HG03354 (cell line): ENCODE data around the gene TBX6.

Source experiments
- ATAC-seq: cut with Tn5 transposase; IDR thresholded peaks from one replicate; pipeline ENCODE4 v1.9.1; 2021; ENCODE audit warnings: mild to moderate bottlenecking; ENCODE audit not compliant: unreplicated experiment, poor library complexity, severe bottlenecking

Gene TBX6

DNA sequence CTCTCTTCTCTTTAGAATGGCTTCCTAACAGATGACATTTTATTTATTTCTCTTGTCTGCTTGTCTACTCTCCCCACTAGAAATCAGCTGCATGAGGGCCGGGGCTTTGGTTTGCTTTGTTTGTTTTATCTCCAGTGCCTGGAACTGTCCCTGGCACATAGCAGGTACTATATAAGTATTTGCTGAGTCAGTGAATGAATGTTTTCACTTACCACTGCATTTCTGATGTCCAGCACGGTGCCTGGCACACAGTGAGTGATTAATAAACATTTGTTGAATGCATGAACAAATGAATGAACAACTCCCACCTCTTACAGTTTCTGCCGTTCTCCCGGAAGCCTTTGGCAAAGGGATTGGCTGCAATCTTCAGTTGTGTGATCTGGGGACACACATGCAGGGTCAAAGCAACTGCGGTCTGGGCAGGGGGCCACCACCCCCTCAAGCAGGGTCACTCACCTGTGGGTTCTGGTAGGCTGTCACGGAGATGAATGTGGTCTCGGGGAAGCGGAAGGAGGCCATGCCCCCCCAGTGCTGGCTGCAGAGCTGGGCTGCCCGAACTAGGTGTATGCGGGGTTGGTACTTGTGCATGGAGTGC lies 3.4 kb downstream of the TBX6 start:
- no peak for ATAC-seq

- ATAC-seq, result no peak
Observed at GRCh38 chr16:30087181-30087898, 4.4 kb downstream of the TBX6 start.

DNA sequence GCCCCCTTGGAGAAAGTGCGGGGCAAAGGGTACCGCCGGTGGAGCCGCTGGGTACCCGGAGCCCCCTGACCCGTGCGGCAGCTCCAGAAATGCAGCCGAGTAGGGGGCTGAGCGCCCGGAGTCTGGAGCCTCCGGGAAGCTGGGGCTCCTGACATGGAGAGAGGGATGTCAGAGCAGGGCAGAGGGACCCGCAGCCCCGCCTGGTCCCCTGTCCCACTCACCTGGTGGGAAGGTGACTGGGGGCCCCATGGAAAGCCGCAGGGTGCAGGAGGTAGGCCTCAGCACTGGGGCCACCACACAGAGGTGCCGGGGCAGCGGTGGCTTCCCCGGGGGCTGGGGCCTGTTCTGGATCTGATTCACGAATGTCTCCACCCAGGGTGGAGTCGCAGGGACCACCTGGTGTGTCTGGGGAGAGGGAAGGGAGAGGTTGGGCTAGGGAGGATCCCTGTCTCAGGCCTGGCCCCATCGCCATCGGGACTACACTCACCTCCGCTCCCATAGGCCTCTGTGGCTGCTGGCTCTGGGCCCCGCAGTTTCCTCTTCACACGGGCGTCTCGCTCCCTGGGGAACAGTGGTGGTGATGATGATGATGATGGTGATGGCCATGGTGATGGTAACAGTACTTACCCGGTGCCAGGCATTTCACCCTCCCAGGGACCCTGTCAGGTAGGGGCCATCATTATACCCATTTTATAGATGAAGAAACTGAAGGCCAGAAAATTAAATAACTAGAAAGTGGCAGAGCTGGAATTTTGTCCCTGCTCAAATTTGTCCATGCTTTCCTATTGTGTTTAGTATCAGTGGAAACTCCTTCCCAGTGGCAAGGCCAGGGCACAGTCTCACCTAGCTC lies 5.2 kb downstream of the TBX6 start:
- ATAC-seq, result no peak

DNA sequence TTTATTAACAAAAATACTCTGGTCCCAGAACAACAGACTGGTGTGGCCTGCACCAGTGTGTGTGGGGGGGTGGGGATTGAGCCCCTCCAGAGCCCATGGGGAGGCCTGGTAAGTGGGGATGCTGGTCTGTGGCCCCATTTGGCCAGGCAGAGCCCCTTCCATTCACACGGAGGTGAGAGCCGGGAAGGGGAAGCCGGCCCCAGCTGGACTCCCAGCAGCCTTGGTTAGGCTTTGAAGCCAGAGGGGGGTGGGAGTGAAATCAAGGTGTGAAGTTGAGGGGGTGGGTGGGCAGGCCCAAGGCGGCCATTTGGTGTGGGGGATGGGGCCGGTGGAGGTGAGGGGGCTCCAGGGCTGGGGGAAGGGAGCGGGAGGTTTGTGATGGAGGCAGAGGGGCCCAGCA lies 5.9 kb downstream of the TBX6 start:
- no peak for ATAC-seq

- no peak for ATAC-seq
Observed at GRCh38 chr16:30085247-30085646, 6.5 kb downstream of the TBX6 start.

- no peak for ATAC-seq
Observed at GRCh38 chr16:30084816-30085159, 6.9 kb downstream of the TBX6 start.

GRCh38 chr16:30084096-30084815 lies 7.5 kb downstream of the TBX6 start:
- no peak for ATAC-seq

DNA sequence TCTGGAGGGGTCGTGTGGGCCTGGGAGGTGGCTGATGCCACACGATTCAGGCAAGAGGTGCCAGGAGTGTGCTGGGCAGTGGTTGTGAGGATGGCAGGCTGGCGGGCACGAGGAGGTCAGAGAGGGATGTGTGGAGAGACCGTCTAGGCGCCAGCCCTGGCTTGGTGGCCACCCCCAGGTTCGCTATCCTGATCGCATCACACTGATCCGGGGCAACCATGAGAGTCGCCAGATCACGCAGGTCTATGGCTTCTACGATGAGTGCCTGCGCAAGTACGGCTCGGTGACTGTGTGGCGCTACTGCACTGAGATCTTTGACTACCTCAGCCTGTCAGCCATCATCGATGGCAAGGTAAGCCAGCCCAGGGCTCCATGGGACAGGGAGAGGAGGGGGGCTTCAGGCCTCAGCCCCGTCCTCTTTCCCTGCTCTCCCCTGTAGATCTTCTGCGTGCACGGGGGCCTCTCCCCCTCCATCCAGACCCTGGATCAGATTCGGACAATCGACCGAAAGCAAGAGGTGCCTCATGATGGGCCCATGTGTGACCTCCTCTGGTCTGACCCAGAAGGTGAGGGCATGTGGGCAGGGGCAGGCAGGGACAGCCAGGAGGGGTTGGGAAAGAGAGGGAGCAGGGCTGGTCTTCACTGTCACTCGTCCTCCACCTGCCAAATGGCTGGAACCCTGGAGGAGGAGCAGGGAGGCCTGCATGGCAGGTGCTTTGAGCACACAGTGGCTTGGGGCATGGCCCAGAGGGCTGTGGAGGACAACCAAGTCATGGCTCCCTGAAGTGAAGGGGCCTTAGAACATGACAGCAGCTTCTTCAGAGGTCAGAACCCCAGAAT lies 8.3 kb downstream of the TBX6 start:
- no peak for ATAC-seq

DNA sequence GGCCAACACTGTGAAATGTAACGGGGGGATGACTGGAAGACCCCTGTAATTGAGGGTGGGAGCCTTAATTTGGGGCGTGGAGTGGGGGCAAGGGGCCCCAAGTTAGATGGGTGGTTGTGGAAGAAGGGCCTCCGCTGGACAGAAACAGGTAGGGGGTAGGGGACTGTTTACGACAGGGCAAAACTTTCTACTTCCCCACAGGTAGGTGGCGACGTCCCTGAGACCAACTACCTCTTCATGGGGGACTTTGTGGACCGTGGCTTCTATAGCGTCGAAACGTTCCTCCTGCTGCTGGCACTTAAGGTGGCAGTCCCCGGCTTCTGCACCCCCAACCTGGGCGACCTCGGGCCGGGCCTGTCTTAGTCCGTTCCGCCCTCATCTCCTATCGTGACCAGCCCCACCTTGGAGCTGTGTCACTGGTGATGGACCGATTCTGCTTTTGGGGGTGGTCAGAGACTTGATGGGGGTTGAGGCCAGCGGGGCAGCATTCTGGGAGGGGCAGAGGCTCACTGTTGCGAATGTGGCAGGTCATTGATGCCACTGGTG lies 9.1 kb downstream of the TBX6 start:
- no peak for ATAC-seq

- ATAC-seq, result no peak
Observed at GRCh38 chr16:30079480-30079879, 12.2 kb downstream of the TBX6 start.

DNA sequence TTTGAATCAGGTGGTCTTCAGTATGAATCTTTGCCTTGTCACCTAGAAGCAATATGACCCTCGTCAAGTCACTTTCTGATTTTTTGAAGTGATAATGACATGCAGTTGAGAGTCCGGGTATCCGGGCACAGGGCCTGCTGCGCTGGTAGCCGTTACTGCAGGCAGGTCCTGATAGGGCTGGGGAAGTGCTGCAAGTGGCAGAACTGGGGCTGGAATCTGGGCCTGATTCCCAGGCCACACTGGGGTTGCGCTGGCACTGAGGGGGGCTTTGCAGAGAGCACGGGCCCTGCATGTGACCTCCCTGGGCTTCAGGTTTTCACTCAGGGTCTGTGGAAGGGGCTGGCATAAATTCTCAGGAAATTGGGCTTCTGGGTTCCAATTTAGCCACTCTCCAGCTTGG lies 13.0 kb downstream of the TBX6 start:
- no peak for ATAC-seq

DNA sequence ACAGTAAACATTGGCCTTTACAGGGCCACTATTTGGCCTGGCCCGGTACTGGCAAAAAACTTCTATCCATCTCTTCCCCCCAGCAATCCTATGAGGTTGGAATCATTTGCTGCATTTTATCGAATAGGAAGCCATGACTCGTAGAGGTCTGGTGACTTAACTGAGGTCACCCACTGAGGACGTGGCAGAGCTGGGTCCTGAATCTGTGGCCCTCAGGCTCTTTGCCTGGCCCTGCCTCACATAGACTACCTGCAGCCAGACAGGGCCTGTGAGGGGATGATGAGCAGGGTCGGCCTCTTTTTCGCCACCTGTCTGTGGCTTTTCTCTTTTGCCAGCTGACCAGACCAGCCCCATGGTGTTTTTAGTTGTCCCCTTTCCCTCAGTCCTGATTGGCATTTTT lies 14.1 kb downstream of the TBX6 start:
- no peak for ATAC-seq

DNA sequence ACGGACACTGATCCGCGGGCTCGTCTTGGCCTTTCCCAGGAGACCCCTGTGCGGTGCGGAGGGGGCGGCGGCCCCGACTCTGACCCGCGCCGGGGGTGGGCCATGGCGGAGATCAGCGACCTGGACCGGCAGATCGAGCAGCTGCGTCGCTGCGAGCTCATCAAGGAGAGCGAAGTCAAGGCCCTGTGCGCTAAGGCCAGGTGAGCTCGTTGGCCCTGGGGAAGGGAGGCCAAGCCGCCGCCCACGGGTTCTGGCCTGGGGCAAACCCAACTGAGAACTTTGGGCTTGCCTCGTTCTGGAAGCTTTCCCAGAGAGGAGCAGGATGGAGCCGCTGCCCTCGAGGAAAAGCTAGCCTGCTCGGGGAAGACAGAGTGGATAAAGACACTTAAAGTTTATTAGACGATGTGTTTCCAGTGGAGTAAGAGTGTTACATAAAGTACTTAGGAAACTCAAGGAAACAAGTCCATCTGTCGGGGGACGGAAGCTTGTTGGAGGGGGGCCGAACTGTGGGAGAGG lies 15.4 kb downstream of the TBX6 start:
- peak; percentile 30 for ATAC-seq

- ATAC-seq, result peak; percentile 86
Observed at GRCh38 chr16:30075503-30076275, 16.0 kb downstream of the TBX6 start, which contains the start of gene PPP4C. Gene PPP4C, plus strand, starts transcription at chr16:30075994. Its CDS starts 384 bp downstream, at chr16:30076378.

DNA sequence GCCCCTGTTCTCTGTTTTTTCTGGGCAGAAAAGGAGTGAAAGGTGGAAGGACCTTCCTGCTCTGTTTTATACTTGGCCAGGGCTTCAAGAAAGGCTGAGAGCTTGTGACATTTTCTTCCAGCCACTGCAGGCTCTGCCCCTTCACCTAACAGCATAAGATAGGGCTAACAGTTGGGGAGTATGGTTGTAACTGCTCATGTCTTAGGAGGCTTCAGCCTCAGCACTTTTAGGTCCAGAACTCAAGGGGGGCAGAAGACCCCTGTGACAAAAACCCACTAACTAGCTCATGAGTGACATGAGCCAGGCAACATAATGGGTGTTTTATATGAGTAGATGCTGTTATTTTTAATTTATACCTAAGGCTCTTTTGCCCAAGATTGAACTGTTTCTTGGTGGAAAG lies 21.2 kb downstream of the TBX6 start:
- ATAC-seq, result no peak

DNA sequence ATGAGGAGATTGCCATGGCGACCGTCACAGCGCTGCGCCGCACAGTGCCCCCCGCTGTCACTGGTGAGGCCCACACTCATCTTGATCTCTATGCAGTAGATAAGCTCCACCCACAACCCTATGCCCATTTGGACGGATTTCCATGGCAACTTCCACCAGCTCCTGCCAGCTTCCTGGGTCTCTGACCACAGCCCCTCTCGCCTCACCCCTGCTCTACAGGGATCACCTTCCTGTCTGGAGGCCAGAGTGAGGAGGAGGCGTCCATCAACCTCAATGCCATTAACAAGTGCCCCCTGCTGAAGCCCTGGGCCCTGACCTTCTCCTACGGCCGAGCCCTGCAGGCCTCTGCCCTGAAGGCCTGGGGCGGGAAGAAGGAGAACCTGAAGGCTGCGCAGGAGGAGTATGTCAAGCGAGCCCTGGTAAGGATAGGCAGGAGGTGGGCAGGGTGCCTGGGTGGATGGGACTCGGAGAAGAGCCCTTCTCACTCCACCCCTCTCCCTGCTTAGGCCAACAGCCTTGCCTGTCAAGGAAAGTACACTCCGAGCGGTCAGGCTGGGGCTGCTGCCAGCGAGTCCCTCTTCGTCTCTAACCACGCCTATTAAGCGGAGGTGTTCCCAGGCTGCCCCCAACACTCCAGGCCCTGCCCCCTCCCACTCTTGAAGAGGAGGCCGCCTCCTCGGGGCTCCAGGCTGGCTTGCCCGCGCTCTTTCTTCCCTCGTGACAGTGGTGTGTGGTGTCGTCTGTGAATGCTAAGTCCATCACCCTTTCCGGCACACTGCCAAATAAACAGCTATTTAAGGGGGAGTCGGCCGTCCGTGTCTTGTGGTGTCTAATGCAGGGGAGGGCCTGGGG lies 21.9 kb downstream of the TBX6 start:
- no peak for ATAC-seq
